Fibroblast of villous mesenchyme (primary cell): ENCODE data around the gene ZNF525. TPM values are rescaled to one million over a fixed set of nuclear protein-coding genes. Genes with fewer than 3 reads are reported as not detected.
"Not testable (repeated sequence)": the region's sequence is repeated elsewhere in the genome, so short reads cannot be mapped to it uniquely, and the experiment has no call there.

ENCODE experiments used
- DNase-seq: peaks from one replicate; pipeline ENCODE4 v3.0.0-alpha.2; 2010; ENCODE audit warnings: low read depth
- H3K4me3 ChIP-seq: 2 replicates; pipeline ENCODE4 v1.5.1; 2011; ENCODE audit warnings: low read depth, mild to moderate bottlenecking, low read length
- CTCF ChIP-seq: IDR thresholded peaks from 2 replicates; pipeline ENCODE4 v1.5.1; 2012; ENCODE audit warnings: low read depth, mild to moderate bottlenecking, low read length; ENCODE audit not compliant: insufficient read depth
- total RNA-seq: library from RNA; depleted of rRNA; stranded (reverse); fragments of >200 nt; gene quantifications from 2 replicates; pipeline ENCODE4 v1.2.3, GENCODE V29; 2012

Gene ZNF525
- total RNA-seq: 1.7 and 2.6 TPM in 2 replicates

GRCh38 chr19:53365134-53365898 lies at the start of gene ZNF525:
TSS of gene ZNF525 (plus strand) at chr19:53365705. CDS start at chr19:53372282, 6,577 bp downstream.
- TF ChIP-seq CTCF: no peak
- peak within 1 kb of the TSS; percentile 81 for H3K4me3 ChIP-seq
- peak; percentile 66 for DNase-seq

- H3K4me3 ChIP-seq: peak overlapping the region; percentile 32
- TF ChIP-seq CTCF: no peak
- peak; percentile 48 for DNase-seq
Observed at GRCh38 chr19:53328967-53329366, 36.5 kb upstream of the ZNF525 start.

GRCh38 chr19:53332484-53332883 lies 33.0 kb upstream of the ZNF525 start:
- no peak for TF ChIP-seq CTCF
- H3K4me3 ChIP-seq: no peak overlapping the region
- no peak for DNase-seq

DNA sequence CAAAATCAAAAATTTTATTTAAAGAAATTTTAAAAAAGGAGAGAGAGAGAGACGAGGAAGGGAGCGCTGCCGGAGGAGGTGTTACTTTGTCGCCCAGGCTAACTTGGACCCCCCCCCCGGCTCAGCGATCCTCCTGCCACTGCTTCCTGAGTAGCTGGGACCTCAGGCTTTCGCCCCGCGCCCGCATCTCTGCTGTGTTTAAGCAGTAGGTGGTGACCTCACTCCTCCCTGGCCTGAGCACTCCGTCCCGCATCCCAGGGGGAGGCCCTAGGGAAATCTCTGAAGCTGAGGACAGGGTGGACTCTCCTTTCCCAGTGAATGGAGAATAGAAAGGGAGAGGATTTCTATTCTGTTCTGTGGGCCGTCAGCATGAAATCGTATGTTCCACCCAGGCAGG lies 32.4 kb upstream of the ZNF525 start:
- TF ChIP-seq CTCF: no peak
- no peak for DNase-seq
- peak overlapping the region; percentile 95 for H3K4me3 ChIP-seq

- DNase-seq: peak; percentile 92
- no peak for TF ChIP-seq CTCF
Observed at GRCh38 chr19:53333463-53334449, 31.7 kb upstream of the ZNF525 start, which contains the start of gene ZNF845. TSS of gene ZNF845 (plus strand) at chr19:53333749. CDS start at chr19:53341308, 7,559 bp downstream.

GRCh38 chr19:53344403-53344802 lies 21.1 kb upstream of the ZNF525 start:
- not testable (repeated sequence) for H3K4me3 ChIP-seq, DNase-seq

More at GRCh38 chr19:53333463-53334449, 31.7 kb upstream of the ZNF525 start, which contains the start of gene ZNF845:
- H3K4me3 ChIP-seq: peak within 1 kb of the TSS; percentile 95

- DNase-seq: no peak
Observed at GRCh38 chr19:53355739-53356138, 9.8 kb upstream of the ZNF525 start.

More at GRCh38 chr19:53355739-53356138, 9.8 kb upstream of the ZNF525 start:
- no peak overlapping the region for H3K4me3 ChIP-seq
- no peak for TF ChIP-seq CTCF
